Erythroblast (primary cell): ENCODE measurements around the gene ELOF1.

Experiments used
- DNase-seq, 2 experiments: peaks; one replicate each; lab custom pipeline; 2025; lab: John Stamatoyannopoulos, UW
- GATA1 ChIP-seq: IDR thresholded peaks from 2 replicates; pipeline ENCODE4 v1.6.1; 2011; ENCODE audit warnings: low read depth, mild to moderate bottlenecking, control low read depth, low read length, moderate library complexity
- POLR2A ChIP-seq: IDR thresholded peaks from 2 replicates; pipeline ENCODE4 v1.6.1; 2011; ENCODE audit warnings: mild to moderate bottlenecking, low read length

ELOF1 gene

DNA sequence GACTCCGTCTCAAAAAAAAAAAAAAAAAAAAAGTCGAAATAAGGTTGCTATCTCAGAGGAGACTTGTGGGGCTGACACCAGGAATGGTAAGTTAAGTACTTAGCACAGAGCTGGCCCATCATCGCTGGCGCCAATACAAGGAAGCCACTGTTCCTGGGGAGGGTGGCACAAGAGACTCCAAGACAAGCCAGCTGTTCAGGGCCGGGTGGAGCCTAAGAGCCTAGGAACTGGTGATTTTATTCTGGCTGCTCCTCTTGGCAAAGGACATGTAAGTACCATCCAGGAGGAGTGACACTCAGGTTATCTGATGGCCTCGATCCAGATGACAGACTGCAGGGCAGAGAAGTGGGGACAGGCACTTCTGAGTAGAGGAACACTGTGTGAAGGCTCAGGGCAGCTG, 3.8 kb downstream of the ELOF1 start:
- TF ChIP-seq GATA1 (no peak), POLR2A (no peak)
- no peak for DNase-seq

DNA sequence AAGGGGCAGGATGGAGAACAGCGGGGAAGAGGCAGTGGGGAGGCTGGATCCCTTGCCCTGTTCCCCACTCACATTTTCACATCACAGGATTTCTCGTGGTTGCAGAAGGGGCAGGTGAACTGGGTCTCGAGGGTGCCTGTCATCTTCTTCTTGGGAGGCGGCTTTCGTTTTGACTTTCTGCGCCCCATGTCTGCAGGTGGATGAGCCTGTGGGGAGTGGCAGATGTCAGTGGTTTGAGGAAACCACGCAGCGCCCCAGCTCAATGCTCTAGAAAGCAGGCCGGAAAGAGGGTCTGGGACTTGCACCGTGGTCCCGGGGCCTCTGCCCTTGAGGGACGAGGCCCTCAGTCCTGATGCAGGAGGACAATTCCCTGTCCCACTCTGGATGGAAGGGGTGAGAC, 4.9 kb downstream of the ELOF1 start:
- DNase-seq: no peak
- no peak for TF ChIP-seq GATA1
- TF ChIP-seq POLR2A: no peak

DNA sequence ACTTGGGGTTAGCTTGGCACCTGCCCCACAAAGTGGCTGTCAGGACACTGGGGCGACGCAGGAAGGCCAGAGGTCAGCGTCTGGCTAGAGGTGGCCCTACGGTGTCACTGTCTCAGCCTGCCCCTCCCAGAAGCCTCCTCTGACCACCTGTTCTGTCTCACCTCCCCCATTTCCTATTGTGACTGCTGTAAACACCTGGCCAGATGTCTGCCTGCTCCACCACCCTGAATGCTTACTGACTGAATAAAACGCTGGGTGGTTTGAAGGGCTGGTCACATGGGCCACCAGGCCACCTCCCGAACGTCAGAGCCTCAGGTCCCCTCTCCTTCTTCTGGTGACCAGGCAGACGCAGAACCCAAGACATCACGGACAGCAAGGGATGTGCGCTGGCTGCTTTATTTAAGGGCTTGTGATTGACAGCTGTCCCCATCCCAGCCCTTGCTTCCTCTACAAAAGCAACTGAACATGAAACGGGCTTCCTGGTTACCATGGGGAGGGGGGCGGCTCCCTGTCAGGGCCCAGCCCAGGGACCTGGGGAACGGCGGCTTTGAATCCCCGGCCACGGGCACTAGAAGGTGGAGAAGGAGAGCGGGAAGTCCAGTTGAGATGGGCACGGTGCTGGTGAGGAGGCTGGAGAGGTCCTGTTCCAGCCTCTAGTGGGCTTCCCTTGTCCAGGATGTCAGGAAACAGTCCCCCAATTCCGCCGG, 6.2 kb downstream of the ELOF1 start:
- DNase-seq: no peak

DNA sequence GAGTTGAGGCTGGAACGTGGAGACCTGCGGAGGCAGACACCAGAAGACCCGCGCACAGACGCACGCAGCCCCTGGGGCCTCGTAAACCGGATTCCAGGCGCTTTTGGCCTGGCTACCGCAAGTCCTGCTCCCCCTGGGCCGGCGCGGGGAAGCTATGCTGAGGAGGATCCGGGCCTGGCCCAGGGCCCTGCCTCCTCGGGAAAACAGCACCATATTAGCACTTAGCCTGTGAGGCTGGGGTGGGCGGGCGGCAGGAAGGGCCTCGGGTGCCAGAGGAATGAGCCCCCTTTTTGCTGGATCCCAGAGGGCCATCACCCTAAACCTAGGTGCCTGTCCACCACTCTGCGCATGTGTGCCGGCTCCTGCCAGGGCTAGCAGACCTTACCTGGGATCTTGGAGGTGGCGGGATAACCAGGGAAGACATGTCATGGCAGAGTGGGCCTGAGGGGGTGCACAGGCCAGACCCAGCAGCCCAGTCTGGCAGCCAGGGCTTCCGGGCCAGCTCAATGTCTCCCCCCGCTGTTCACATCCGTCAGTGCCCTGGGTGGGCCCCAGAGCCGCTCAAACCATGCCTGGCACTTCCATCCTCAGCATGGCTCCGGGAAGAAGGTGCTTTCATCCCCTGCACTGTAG, 7.3 kb downstream of the ELOF1 start:
- no peak for DNase-seq

More for the DNA sequence above, 6.2 kb downstream of the ELOF1 start:
- no peak for TF ChIP-seq POLR2A
- no peak for TF ChIP-seq GATA1

DNA sequence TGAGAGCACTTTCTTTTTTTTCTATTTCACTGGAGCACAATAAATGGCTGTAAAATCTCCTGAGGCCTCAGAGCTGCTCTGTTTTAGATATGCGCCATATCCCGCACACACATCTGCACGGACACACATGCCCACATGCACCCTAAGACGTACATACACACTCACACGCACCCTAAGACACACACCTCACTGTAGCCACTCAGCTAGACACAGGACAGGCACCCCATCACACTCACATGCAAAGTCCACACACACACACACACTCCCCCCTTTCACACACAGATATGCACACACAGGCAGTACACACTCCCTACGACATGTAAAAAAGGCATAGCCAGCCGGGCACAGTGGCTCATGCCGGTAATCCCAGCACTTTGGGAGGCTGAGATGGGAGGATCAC, 8.8 kb downstream of the ELOF1 start:
- DNase-seq: no peak
- no peak for TF ChIP-seq POLR2A
- no peak for TF ChIP-seq GATA1

More for the DNA sequence above, 7.3 kb downstream of the ELOF1 start:
- no peak for TF ChIP-seq POLR2A
- TF ChIP-seq GATA1: no peak

DNA sequence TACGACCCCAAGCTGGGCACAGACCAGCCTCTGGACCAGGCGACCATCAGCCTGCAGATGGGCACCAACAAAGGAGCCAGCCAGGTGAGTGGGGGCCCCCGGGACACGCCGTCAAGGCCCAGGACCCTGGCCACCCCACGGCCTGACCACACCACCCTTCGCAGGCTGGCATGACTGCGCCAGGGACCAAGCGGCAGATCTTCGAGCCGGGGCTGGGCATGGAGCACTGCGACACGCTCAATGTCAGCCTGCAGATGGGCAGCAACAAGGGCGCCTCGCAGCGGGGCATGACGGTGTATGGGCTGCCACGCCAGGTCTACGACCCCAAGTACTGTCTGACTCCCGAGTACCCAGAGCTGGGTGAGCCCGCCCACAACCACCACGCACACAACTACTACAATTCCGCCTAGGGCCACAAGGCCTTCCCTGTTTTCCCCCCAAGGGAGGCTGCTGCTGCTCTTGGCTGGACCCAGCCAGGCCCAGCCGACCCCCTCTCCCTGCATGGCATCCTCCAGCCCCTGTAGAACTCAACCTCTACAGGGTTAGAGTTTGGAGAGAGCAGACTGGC, 9.6 kb downstream of the ELOF1 start:
- DNase-seq: no peak
- no peak for TF ChIP-seq GATA1
- TF ChIP-seq POLR2A: no peak

DNA sequence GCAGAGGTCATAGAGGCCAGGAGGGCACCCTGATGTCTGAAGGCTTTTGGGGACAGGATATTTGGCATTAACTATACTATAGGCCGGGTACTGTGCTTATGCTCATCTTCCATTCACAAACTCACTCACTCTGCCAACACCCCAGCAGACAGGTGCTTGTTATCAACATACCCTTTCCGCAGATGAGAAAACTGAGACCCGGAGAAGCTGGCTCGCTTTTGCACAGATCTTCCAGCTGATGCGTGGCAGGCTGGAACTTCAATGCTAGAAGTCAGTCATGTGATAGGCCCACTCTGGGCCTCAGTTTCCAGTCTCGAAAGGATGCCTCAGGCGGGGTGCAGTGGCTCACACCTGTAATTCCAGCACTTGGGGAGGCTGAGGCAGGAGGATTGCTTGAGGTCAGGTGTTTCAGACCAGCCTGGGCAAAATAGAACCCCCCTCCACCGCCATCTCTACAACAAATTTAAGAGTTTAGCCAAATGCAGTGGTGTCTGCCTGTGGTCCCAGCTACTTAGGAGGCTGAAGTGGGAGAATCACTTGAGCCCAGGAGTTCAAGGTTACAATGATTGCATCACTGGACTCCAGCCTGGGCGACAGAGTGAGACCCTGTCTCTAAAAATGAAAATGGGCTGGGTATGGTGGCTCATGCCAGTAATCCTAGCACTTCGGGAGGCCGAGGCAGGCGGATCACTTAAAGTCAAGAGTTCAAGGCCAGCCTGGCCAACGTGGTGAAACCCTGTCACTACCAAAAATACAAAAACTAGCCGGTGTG, 10.9 kb downstream of the ELOF1 start:
- TF ChIP-seq POLR2A (no peak), GATA1 (no peak)
- DNase-seq: no peak

DNA sequence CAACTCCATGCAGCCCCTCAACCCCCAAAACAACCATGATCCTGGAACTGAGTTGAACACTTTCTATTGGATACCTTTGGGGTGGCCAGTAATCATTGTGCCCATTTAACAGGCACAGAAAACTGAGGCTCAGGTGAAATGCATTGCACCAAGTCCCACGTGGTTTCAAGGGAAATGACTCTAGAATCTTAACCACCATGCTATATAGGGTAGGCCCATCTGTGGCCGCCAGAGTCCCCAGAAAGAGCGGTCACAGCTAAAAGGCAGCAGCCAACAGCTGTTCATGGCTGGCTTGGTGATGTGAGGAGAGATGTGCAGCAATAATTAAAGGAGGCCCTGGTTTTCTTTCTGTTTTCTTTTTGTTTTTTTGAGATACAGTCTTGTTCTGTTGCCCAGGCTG, 17.8 kb downstream of the ELOF1 start:
- DNase-seq: no peak
- TF ChIP-seq POLR2A (no peak), GATA1 (no peak)

DNA sequence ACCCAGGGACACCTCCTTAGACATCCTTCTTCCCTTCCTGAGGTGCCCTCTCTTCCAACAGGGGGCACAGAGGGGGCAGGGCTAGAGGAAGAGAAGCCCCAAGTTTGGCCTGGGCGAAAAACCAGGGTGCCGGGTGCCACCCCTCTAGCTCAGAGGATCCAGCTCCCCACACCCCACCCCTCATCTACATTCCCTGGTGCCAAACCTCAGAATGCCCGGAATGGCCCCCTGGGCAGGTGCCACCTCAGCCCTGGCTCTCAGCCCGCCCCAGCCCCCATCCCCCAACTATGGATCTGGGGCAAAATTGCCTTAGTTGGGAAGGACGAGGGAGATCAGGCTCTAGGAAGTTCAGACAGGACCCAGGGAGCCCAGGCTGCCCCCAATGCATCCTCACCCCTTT, 18.4 kb downstream of the ELOF1 start:
- DNase-seq: no peak
- TF ChIP-seq GATA1 (no peak), POLR2A (no peak)

DNA sequence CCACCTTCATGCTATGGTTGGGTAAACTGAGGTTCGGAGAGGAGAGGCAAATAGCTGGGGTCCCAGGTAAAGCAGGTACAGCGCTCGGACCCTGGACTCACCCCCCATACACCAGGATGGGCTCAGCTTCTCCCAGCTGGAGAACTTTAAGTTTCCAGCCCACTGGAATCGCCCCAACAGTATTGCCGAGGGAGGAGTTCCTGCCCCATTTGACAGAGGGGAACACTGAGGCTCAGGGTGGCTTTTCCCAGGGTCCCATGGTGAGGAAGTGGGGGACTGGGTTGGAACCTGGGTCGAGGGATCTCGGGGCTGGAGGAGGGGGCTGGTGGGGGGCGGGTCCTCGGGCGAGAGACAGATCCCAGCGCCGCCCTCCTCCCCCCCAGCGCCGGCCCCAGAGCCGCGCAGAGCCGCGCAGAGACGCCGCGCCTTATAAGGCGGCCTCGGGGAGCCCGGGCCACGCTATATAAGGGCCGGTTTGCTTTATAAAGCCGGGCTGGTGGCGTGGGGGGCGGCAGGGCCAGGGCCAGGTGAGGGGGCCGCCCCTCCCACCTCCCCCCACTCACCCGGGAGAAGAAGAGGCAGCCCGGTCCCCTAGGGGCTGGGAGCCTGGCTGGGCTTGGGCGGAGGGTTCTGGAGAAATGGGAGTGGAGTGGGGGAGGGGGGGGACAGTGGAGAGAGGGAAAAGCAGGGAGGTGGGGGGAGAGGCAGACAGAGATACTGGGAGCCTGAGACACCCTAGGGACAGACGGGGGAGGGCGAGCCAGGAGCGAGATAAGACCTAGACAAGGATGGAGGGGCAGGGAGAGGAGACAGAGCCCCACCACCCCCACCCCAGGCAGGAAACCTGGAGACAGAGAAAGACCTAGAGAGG, 19.3 kb downstream of the ELOF1 start:
- no peak for DNase-seq
- TF ChIP-seq GATA1: no peak
- no peak for TF ChIP-seq POLR2A

DNA sequence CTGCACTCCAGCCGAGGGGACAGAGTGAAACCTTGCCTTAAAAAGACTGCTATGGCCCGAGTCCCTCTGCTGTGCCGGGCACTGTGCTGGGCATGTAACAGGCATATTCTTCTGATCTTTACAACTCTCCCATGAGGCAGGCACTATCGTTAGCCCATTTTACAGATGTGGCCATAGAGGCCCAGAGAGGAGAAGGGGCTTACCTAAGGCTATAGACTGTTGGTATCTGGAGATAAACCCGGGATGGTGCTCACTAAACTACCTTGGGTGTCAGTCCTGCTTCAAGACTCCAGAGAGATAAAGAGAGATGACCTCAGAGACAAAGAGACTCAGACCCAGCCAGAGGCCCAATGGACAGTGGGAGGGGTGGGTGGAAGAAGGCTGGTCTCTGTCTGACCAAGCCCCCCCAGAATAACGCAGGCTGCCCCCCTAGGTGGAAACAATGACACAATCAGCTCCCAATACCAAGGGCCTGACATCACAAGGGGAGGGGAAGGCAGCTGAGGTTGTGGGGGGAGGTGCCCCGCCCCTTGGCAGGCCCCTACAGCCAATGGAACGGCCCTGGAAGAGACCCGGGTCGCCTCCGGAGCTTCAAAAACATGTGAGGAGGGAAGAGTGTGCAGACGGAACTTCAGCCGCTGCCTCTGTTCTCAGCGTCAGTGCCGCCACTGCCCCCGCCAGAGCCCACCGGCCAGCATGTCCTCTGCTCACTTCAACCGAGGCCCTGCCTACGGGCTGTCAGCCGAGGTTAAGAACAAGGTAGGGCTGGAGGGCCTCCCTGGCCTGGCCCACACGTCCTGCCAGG, 20.6 kb downstream of the ELOF1 start, which contains the start of gene CNN1:
Gene CNN1, plus strand, starts transcription at position 620 of the 805 bp plus-strand sequence. Its CDS starts 77 bp downstream, at position 697.
- peak in 1 of 2 experiments; percentile 65 for DNase-seq
- no peak for TF ChIP-seq GATA1
- TF ChIP-seq POLR2A: no peak
